Activated CD4-positive, alpha-beta T cell treated with anti-CD3 and anti-CD28 coated beads, Interleukin-2, Interleukin-6, amounts not matched to agents 100 ng/mL and 50 ng/mL, durations not matched to agents 16 hours and 8 hours (primary cell): ENCODE data around the gene CEACAM4.

Experiments
- DNase-seq: peaks from one replicate; pipeline ENCODE4 v3.0.0-alpha.2; 2020

Gene CEACAM4

DNA sequence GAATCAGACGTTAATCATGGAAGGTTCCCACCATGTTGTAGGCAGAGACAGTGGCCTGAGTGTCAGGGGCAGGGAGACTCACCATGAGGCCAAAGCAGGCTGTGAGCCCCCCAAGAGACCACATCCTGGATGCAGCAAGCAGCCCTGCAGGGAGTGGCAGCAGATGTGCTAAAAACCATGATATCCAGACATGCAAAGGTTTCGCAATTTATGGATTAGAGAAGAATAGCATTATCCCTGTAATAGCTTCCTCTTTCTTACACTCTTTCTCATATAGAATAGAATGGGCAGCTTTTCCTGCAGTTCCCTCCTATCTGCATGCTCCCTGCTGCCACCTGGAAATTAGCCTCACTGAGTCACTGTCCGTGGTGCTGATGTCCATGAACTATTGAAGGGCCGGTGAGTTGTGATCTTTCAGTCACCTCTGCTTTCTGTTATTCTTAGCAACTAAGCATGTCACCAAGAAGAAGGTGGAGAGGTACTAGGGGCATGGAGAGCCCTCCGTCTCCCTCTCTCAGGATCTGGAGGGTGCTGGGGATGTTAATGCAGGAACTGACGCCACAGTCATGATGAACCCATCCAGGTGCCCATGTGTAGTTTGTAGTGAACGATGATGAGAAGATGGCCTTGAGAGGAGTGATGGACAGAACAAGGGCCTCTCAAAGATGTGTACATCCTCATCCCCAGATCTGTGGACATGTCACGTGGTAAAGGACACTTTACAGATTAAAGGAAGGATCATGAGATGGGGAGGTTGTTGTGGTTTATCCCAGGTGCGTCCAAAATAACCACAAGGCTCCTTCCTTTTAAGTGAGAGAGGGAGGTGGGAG, 9.9 kb downstream of the CEACAM4 start:
- no peak for DNase-seq

DNA sequence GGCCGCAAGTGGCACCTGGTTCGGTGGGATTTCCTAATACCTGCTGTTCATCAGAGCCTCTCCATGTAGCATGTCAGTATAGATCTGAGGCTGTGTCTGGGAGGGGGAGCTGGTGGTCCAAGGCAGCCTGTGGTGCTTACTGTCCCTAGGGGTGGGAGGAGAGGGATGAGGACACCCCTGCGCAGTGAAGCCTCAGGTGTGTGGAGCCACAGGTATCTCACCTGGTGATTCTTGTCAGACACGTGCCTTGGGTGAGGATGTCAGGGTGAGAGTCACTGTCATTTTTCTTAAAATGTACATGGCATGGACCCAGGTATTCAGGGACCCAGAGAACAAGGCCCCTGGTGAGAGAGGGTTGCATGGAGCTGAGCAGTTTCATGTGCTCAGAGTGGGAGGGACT, 11.7 kb downstream of the CEACAM4 start:
- DNase-seq, result no peak

DNA sequence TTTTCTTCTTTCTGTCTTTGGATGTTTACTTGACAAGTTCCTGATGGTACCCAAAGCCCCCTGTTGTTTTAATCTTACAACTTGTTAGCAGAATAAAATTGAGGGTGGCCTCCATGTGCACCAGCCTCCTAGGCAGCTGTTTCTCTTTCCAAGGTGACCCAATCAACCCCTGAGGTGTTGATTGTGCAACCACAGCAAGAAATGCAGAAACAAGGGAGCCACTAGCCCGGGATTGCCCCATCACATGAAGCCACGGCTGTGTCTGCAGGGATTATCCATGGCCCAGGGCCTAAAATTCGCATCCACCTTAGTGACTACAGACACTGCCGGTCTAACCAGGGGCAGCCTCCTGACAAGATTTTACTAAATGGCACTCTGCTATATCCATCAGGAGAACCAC, 14.4 kb downstream of the CEACAM4 start:
- DNase-seq, result no peak

DNA sequence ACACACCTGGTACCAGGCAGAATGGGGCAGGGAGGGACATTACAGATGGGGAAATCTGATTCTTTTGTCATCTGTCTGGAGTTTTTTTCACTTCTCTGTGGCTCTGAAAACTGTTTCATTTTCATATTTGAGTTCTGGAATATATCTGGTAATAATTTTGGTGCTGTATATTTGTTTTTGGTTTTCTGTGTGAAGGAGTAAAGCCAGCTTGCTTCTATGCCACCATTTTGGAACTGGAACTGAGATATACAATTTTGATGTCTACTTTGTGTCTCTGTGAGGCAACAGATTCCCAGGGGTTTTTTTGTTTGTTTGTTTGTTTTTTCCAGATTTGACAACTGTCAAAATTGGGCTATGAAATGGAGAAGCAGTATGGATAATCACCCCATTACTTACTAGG, 16.1 kb downstream of the CEACAM4 start:
- DNase-seq, result no peak

DNA sequence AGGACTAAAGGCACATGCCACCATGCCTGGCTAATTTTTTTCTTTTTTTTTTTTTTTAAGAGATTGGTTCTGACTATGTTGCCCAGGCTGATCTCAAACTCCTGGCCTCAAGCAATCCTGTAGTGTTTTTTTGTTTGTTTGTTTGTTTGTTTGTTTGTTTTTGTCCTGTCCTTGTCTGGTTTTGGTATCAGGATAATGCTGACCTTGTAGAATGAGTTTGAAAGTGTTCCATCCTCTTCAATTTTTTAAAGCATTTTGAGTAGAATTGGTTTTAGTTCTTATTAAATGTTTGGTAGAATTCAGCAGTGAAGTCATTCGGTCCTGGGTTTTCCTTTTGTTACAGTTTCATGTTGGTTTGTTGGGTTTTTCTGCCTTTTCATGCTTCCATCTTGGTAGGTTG, 19.2 kb downstream of the CEACAM4 start:
- no peak for DNase-seq

DNA sequence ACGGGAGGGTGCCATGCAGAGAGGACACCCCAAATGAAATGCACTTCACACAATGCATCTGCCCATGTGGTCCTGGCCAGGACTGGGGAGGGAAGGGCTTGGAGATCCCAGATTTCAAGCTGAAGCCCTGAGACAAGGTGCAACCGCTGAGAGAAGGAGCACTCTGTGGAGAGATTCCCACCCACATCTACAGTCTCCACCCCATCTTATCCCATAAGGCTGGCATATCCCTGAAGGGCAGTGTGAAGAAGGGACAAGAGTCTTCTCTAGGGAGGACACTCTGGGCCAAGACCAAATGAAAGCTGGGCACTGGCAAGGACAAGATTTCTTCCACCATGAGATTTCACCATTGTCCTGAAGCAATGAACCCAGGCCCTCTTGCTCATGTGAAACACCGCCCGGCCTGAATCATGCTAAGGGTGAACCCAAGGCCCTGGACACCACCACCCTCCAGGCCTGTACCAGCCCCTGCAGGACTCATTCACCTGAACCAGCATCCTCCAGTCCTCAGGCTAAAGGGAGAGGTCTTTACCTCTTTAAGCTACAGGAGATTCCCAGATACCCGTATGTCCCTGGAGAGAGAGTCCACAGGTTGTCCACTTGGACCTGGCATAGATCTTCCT, 20.5 kb downstream of the CEACAM4 start:
- no peak for DNase-seq

DNA sequence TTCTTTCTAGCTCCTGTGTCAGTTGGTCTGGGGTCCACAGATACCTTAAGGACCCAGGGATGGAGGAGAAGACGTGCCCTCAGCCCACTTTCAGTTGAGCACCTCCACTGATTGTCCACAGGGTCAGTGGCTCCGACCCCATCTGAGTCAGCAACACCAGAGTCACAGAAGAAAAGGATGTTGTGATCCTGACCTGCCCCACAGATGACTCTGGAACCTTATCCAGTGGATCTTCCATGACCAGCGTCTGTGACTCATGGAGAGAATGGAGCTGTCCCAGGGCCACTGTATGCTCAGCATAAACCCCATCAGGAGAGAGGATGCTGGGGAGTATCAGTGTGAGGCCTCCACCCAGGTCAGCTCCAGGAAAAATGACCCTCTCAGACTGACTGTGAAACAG, 22.0 kb downstream of the CEACAM4 start:
- DNase-seq, result no peak

DNA sequence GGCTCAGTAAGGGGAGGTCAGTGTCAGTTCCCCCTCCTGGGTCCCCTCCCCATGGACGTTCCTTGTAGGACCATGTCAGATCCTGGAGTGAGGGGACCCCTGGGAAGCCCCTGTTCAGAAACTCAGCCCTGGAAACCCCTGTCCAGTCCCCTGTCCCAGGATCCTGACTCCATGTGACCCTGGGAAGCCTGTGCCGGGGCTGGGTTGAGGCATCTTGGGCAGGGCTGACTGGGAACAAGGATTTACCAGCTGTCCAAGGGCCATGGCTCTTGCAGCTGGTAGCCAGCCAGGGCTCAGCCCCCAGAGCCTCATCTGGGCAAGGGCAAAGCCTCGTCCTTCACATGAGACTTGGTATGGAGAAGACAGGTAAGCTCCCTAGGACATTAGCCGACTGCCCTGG, 25.1 kb downstream of the CEACAM4 start:
- DNase-seq, result no peak

DNA sequence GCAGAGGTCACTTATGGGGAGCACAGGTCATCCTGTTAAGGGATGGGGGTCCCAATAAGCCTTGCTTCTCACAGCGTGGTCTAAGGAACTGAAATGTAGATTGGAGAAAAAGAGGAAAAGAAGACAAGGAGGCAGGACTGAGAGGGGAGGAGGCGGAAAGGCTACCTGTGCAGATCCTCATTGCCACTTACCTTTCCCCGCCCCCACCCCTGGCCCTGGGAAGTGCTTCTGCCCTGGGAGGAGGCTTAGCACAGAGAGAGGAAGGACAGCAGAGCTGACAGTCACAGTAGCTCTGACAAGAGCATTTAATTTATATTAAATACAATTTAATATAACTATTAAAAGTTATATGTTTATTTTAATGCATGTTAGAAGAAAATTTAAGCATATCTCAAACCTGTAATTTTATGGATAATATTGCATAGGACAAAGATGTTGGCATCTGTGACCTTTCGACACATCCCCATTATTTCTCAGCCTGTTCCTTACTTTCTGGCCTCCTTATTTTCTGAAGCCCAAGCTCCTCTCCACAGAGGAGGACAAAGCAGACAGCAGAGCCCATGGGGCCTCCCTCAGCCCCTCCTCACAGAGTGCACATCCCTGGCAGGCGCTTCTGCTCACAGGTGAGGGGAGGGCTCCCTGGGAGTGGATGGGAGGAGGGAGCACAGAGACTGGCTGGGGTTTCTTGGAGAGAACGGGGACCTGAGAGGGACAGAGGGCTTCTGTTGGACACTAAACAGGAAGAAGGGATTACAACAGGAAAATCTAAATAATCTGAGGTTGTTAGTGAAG, 27.5 kb downstream of the CEACAM4 start:
- no peak for DNase-seq

DNA sequence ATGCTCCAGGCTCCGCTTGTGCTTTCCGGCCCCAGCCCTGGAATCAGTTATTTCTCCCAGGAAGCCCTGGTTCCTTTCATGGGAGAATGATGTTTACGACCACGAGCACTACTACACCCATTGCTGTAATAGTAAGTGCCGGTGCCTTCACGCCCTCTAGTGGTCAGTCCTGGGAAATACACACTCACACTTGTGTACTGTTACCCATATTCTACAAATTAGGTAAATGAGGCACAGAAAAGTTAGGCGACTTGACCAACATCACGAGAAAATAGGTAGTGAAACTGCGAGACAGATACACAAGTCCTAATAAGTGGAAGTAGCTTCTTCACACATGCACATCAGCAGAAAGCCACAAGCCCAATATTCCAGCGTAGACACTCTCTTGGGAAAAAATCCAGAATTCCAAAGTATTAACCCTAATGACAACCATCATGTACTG, 29.3 kb downstream of the CEACAM4 start:
- peak; percentile 82 for DNase-seq

DNA sequence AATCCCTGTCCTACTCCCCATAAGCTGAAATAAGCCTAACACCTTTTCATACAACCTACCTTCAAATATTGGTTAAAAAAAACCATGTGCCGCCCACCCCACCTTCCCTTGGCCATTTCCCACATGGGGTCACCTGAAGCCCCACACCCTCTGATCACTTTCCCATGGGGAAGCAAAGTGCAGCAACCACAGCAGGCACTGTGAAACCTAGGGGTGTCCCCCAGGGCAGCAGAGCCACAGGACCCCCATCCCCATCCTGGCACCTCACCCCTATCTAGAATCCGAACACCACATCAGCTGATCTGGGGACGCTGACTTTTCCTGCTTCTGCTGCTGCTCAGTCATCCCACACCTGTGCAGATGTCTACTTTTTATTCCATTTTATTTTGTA, 31.0 kb downstream of the CEACAM4 start:
- DNase-seq, result no peak

DNA sequence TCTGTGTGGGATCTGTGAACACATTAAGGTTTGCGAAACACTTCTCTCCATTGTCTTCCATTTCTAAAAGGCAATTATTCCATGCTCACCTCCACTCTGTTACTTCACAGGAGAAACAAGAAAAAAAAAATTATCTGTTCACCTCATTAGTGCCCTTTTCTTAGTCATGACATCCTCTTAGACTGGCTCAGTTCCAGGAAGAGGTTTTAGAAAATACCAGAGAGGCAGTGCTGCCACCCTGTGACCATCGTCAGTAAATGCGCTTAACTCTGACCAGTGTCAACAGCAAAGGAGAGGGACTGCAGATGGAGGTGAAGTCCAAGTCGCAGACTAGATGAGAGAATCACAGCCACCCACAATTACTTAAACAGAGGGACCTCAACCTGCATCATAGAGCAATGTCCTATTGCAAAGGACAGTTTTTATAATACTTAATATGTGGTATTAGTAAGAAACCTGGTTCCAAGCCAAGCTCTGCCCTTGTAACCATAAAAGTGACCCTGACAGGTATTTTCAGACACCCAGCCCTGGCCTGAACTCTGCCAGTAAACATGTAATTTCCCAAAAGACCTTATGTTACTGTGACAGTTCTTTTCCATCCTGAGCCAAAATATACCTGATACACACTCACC, 31.5 kb downstream of the CEACAM4 start:
- peak; percentile 85 for DNase-seq

DNA sequence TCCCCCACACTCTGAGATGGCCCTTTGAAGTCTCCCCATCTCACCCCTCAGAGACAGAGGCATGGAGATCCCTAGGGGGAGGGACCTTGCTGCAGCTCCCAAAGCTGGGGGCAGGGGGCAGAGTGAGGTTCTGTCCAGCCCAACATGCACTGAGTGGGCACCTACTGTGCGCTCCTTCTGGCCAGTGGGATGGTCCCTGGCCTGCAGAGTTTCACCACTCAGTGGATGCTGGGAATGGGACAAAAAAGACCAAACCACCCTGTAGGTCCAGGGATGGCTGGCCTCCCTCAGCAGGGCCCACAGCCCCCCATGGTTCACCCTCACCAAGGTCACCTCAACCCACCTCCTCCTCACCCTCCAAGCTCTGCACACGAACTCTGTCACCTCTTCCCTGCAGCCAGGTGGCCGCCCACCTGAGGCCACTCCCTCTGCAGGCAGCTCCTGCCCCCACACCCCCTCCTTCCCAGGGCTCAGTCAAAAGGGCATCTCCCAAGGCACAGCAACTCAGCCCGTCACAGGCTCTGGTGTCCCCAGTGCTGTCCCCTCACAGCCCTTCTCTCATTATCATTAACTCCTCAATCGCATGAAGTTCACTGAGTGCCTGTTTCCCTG, 34.8 kb downstream of the CEACAM4 start:
- DNase-seq, result no peak

DNA sequence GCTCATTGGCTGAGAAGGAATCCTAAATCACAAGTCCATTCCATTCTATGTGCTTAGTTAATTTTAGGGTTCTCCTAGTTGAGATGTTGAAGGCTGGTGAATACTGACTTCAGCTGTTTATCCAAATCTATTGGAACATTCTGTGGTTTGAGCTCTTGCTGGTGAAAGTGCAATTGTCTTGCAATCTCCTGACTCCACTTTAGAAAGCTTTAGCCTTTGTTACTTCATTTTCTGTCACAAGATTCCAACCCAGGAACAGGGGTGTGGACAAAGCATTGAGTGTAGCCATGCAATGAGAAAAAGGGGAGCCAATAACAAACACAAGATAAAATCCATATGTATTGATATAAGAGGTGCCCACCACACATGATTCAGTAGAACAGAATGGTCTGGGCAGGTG, 35.9 kb downstream of the CEACAM4 start:
- no peak for DNase-seq

DNA sequence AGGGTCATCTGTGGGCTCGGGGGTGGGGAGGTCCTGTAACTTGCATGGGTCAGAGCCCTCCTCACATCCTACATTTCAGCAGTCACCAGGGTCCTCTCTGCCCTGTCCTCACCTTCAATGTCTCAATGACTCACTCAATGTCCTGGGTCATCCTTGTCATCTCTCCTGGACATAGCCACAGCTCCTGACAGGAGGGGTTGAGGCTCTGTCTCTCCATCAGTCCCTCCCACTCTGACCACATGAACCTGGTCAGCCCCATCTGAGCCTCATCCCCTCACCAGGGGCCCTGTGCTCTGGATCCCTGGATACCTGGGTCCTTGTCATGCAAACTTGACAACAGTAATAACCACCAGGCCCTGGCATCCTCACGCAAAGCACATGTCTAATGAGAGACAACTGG, 37.5 kb downstream of the CEACAM4 start:
- DNase-seq, result no peak

DNA sequence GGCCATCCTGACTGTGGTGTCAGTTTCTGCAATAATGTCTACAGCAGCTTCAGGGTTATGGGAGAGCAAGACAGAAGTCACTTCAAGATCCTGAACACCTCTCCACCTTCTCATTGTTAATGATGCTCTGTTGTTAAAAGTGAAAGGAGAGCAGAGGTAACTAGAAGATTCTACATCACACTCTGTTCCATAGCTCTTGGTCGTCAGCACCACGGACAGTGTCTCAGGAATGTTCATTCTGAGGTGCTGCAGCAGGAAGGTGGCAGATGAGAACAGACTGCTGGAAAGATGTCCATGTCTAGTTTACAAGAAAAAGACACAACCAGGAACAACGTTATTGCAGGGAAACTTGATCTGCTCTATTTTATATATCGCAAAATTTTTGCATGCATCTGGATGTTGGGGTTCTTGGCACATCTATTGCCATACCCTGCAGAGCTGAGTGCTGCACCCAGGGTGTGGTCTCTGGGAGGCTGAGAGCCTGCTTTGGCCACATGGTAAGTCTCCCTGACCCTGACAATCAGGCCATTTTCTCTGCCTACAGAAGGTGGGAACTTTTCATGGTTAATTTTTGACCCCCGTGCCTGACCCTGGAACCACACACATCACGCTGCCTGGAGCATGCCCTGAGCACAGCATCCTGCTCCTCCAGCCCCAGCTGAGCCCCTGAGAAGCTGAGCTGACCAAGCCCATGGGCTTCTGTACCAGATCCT, 38.2 kb downstream of the CEACAM4 start:
- DNase-seq, result peak; percentile 19

DNA sequence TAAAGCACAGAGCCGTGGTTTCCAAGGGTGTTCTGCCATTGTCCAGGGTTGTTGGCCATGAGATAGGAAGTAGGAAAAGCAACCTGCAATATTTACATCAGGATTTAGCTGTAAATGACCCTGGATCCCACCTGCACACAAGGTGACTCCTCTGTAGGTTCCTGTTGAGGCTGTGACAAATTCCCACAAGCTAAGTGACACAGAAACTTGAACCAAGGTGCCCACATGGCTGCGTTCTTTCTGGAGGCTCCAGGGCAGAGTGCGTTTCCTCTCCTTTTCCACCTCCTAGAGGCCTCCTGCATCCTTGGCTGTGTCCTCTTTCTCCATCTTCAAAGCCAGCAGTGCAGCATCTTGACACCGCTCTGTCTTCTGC, 39.0 kb downstream of the CEACAM4 start:
- no peak for DNase-seq

DNA sequence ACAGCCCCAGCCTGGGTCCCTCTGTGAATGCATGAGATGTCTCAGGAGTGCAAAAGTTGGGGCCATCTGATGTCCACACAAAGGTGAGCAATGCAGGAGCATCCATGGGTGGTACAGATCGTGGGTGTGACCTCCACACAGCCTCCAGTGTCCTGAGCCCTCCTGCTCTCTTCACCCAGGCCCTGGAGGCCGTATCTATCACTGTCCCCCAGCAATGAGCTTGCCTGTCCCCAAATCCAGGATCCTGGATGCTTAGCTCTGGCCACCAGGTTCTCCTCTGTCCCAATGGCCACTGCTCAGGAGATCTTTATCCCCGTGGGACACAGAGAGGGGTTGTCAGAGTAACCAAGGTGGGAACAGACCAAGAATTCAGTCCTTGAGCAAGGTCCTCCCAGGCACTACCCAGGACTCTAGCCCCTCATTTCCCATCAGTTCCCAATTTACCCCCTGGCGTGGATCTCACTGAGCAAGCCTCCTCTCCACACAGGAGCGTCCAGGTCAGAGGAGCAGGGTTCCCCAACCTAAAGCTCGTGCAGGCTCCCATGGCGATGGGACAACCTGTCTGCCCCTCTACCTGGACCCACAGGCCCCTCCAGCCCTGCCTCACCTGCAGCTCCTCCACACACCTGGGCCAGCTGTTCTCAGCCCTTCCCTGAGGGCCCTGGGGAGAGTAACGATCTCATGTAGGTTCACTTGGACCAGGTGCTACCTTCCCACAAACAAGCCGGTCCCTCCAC, 39.6 kb downstream of the CEACAM4 start:
- DNase-seq, result no peak

DNA sequence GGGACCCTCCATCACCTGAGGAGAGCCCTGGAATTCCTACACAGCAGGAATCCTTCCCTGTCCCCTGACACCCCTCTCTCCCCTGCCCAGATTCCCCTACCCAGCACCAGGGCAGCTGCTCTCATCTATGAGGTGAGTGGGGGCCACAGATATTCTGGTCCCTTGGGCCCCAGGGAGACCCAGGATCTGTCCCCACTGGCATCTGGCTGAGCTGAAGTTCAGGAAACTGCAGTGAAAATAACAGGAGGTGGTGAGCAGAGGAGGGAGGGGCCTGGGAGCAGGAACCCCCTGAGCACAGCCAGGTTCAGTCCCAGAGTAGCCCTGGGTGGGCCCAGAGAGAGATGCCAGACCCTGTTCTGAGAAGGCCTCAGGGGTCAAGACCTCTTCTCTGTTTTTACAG, 40.8 kb downstream of the CEACAM4 start:
- DNase-seq, result no peak

DNA sequence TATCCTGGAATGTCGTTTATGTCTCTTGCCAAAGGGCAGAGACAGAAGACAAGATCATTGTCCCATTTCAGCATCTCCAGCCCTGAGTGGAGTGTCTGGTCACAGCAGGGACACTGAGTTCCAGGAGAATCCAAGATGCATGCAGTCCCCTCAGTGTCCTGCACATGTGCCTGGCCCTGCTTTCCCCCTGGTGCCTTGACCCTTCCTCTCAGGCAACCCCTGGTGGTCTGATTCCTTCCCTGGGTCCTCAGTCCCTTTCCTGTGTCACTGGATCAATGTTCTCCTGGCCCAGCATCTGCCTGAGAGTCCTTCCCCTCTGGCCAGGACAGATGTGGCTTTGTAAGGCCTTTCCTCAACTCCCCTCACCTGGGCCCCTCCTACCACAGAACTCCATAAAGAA, 41.9 kb downstream of the CEACAM4 start:
- DNase-seq, result no peak

DNA sequence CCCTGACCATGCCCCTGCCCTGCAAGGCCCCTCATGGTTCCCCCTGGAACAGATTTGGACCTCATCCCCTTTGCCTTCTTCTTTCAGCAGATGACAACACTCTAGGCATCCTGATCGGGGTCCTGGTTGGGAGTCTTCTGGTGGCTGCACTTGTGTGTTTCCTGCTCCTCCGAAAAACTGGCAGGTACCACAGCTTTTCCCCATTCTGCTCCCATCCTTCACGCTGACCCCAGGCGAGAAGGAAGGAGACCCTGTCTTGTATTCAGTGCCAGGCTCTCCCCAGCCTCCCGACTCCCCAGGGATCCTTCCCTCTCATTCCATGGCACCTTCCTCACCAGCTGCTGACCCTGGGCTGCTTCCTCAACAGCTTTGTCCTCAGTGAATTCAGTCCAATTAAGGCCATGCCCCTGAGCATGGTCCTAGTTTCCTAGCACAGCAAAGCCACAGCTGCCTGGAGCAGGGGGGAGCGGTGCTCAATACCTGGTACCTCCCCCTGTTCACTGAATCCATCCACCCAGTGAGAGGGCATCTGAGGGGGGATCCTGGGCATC, 42.5 kb downstream of the CEACAM4 start:
- no peak for DNase-seq
